IPS-18a (cell line): ENCODE measurements around the gene MMP13.
"Not testable (repeated sequence)": the region's sequence is repeated elsewhere in the genome, so short reads cannot be mapped to it uniquely, and the experiment has no call there.

Experiments used
- H3K27ac ChIP-seq: one replicate; pipeline ENCODE4 v1.5.1; 2013; ENCODE audit warnings: low read length
- H3K27me3 ChIP-seq: one replicate; pipeline ENCODE4 v1.6.1; 2013; ENCODE audit warnings: mild to moderate bottlenecking, low read length; ENCODE audit not compliant: control insufficient read depth, insufficient read depth
- H3K36me3 ChIP-seq: one replicate; pipeline ENCODE4 v1.6.1; 2013; ENCODE audit warnings: low read depth, low read length; ENCODE audit not compliant: control insufficient read depth
- H3K4me1 ChIP-seq: one replicate; pipeline ENCODE4 v1.6.1; 2013; ENCODE audit warnings: low read depth, low read length; ENCODE audit not compliant: control insufficient read depth
- H3K4me3 ChIP-seq: one replicate; pipeline ENCODE4 v1.5.1; 2013; ENCODE audit warnings: low read length
- H3K9ac ChIP-seq: one replicate; pipeline ENCODE4 v1.6.1; 2013; ENCODE audit warnings: mild to moderate bottlenecking, low read length, moderate library complexity
- H3K9me3 ChIP-seq: one replicate; pipeline ENCODE4 v1.6.1; 2013; ENCODE audit warnings: low read depth, low read length; ENCODE audit not compliant: control insufficient read depth

MMP13 gene

DNA sequence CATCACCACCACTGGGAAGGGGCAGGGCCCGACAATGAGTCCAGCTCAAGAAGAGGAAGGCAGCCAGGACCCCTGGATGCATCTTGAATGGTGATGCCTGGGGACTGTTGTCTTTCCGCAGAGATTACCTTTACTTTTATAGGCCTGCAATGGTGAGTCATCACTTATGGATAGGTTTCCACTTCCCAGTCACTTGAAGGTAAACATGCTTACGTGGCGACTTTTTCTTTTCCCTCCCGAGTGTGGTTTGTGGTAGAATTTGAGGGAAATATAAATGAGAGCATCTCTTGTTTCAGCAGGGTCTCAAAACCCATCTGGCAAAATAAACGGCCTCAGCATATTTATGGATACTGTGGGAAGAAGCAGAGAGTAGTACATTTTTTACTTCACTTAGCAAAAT, at the start of gene MMP13:
Gene MMP13, minus strand, starts transcription at position 109 of the 400 bp plus-strand sequence. Its CDS starts 27 bp downstream, at position 82.
- Histone ChIP-seq H3K27me3 (no peaks in the 10 kb centered on the region), H3K27ac (no peak within 1 kb of the TSS), H3K9me3 (no peaks in the 10 kb centered on the region), H3K9ac (no peak within 1 kb of the TSS), H3K4me1 (no peaks in the 10 kb centered on the region), H3K36me3 (no peaks in the 10 kb centered on the region), H3K4me3 (no peak within 1 kb of the TSS)

DNA sequence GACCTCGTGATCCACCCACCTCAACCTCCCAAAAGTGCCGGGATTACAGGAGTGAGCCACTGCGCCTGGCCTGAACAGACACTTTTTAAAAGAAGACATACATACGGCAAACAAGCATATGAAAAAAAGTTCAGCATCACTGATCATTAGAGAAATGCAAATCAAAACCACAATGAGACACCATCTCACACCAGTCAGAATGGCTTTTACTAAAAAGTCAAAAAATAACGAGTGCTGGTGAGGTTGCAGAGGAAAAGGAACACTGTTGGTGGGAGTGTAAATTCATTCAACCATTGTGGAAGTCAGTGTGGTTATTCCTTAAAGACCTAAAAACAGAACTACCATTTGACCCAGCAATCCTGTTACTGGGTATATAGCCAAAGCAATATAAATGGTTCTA, 48.7 kb upstream of the MMP13 start:
- H3K9ac ChIP-seq, H3K27ac ChIP-seq, H3K27me3 ChIP-seq, H3K4me3 ChIP-seq, H3K9me3 ChIP-seq, H3K4me1 ChIP-seq, H3K36me3 ChIP-seq: not testable (repeated sequence)

DNA sequence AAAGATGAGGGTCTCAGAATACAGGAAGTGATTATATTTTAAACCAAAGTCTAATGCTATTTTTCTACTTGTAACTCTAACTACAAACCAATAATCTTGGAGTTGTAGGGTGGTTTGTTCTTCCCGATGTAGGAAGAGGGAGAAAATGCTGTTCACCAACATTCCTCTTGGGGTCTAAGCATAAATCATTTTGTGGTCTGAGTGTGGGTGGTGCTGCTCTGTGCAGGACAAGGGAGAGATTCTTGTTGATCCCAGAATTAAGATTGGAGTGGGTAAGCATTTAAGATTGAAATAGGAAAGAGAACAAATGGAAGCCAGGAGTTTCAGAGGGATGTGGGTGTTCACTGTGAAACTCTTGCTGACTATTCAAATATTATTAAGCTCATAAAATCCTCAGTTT, 38.6 kb upstream of the MMP13 start:
- H3K36me3 ChIP-seq: no peaks in the 10 kb centered on the region
- no peak overlapping the region for H3K4me3 ChIP-seq
- no peaks in the 10 kb centered on the region for H3K27me3 ChIP-seq
- H3K27ac ChIP-seq: no peak overlapping the region
- H3K4me1 ChIP-seq: peaks cover 9% of the 10 kb centered on the region
- no peaks in the 10 kb centered on the region for H3K9me3 ChIP-seq
- no peak overlapping the region for H3K9ac ChIP-seq

DNA sequence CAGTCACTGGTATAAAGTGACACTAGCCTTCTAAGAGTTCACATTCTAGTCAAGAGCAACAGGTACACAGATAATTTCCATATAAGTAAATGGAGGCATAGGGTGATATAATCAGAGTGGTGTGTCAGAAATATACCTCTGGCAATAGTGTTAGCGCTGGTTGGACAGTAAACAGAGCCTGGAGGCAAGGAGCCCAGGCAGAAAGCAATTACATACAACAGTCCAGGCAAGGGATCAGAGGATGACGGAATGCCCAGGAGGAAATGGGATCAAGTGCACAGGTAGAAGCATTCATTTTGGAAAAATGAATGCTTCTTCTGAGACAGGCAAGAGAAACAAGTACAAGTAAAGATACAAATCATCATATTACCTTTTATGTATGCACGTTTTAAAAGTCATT, 36.2 kb upstream of the MMP13 start:
- H3K27me3 ChIP-seq: no peaks in the 10 kb centered on the region
- H3K9ac ChIP-seq: no peak overlapping the region
- H3K4me1 ChIP-seq: peaks cover 9% of the 10 kb centered on the region
- no peak overlapping the region for H3K27ac ChIP-seq
- H3K9me3 ChIP-seq: no peaks in the 10 kb centered on the region
- H3K36me3 ChIP-seq: no peaks in the 10 kb centered on the region
- H3K4me3 ChIP-seq: no peak overlapping the region

DNA sequence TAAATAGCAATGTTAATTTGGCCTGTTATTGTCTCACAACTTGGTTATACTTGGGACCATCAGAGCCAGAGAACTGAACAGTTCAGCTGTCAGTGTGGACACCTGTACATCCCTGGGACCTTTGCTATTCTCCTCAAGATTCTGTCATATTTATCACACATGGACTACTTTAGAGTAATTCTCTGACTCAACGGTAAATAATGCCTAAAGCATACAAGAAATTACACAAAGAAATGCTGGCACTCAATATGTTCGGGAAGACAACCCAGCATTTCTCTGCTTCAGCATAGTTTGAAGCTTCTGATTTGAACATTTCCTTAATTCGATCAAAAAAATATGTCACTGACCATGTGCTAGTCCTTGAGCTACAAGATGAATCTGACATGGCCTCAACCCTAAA, 34.6 kb upstream of the MMP13 start:
- Histone ChIP-seq H3K36me3 (no peaks in the 10 kb centered on the region), H3K9me3 (no peaks in the 10 kb centered on the region), H3K4me3 (no peak overlapping the region), H3K9ac (no peak overlapping the region), H3K27me3 (no peaks in the 10 kb centered on the region), H3K27ac (no peak overlapping the region), H3K4me1 (no peaks in the 10 kb centered on the region)

DNA sequence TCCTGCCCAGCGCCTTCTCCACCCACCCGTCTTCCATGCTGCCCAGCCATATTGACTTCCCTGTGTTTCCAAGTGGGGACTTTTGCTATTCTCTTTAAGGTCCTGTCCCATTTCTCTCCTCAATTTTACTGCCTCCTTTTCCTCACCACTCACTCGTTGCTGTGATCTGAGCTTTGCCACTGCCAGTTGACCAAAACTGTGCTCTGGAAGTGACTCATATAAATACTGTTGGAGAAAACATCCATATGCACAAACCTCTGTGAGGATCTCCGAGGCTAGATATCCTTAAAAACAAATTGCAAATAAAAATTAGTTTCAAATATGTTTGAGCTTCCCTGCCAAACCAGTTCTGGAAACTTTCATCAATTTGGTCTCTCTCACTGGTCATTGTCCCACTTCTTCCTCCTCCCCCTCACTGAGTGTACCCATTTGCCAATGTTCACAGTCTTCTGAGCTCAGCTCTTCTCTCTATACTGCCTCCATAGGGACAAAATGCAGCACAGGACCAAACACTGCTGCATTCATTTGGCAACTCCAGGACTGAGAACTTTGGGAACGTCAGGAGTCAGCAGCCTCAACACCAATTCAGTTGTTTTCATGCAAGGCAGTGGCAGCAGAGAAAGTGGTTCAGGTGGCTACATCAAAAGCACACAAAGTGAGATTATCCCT, 34.0 kb upstream of the MMP13 start:
- H3K9ac ChIP-seq: no peak overlapping the region
- no peaks in the 10 kb centered on the region for H3K36me3 ChIP-seq
- H3K4me1 ChIP-seq: no peaks in the 10 kb centered on the region
- H3K9me3 ChIP-seq: no peaks in the 10 kb centered on the region
- H3K27me3 ChIP-seq: no peaks in the 10 kb centered on the region
- H3K4me3 ChIP-seq: no peak overlapping the region
- no peak overlapping the region for H3K27ac ChIP-seq

DNA sequence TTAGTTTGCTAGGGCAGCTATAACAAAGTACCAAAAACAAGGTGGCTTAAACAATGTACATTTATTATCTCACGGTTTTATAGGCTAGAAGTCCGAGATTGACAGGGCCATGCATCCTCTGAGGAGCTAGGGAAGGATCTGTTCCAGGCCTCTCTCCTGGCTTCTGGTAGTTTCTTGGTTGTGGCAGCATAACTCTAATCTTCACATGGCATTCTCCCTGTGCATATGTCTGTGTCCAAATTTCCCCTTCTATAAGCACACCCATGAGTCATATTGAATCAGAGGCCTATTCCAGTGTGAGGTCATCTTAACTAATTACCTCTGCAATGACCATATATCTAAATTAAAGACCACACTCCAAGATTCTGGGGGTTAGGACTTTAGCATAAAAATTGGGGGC, 31.3 kb upstream of the MMP13 start:
- Histone ChIP-seq H3K36me3 (no peaks in the 10 kb centered on the region), H3K9me3 (no peaks in the 10 kb centered on the region), H3K9ac (no peak overlapping the region), H3K27ac (no peak overlapping the region), H3K27me3 (no peaks in the 10 kb centered on the region), H3K4me1 (no peaks in the 10 kb centered on the region), H3K4me3 (no peak overlapping the region)

DNA sequence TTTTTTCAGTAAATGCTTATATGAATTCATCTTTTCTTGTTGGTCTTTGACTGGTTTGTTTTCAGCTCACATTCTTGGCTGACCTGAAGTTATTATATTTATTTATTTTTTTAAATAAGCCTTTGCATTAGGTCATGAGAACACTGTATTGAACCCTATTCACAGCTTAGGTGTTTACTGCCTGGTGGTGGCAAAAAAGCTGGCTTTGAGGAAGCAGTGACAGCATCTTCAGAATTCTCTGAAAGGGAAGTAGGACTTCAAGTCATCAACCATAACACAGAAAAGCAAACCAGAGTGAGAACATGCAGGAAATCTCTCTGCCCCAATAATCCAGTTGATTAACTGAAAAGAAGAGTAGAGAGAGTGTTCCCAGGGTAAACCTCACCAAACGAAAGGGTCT, 30.3 kb upstream of the MMP13 start:
- Histone ChIP-seq H3K4me3 (no peak overlapping the region), H3K27me3 (no peaks in the 10 kb centered on the region), H3K9ac (no peak overlapping the region), H3K4me1 (peaks cover 4% of the 10 kb centered on the region), H3K36me3 (no peaks in the 10 kb centered on the region), H3K27ac (no peak overlapping the region), H3K9me3 (no peaks in the 10 kb centered on the region)

DNA sequence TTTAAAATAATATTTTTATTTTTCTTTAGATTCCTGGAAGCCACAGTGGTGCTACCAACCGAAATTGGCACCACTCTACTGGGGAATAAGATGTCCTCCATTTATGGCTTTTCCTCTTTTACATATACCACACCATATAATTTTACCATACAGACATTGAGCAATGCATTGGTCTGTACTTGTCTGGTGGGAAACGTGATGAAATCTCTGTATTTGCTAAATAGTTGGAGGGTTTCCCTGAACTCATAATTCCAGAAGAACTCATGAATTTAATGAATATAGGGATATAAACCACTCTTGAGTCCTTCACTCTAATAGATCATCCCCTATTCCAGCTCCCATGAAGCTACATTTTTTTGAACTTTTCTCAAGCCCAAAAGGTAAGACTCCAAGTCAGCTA, 28.0 kb upstream of the MMP13 start:
- Histone ChIP-seq H3K9ac (no peak overlapping the region), H3K36me3 (no peaks in the 10 kb centered on the region), H3K4me1 (peaks cover 4% of the 10 kb centered on the region), H3K27ac (no peak overlapping the region), H3K4me3 (no peak overlapping the region), H3K27me3 (no peaks in the 10 kb centered on the region), H3K9me3 (no peaks in the 10 kb centered on the region)

DNA sequence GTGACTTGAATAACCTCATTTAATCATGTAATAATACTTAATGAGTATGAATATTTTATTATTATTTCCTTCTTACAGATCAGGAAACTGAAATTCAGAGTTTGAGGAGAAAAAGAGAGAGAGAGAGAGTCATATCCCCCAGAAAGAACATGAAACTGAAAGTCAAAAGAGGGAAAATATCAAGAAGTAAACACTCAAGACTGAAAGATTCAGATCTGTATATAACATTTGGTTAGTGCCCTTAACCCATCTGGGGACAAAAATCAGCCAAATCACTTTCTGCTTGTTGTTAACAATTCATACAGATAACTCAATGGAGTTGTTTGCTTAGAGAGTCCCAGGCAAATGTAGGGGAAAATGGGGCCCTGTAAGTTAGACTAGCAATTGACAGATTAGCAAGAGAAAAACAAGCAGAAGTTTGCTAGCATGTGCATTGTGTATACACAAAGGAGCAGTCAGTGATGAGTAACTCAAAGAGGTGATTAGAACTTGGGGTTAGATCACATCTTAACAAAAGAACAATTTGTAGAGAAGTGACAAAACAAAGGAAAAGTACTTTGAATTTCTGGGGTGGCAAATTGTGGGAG, 25.9 kb upstream of the MMP13 start:
- peaks cover 4% of the 10 kb centered on the region for H3K4me1 ChIP-seq
- H3K4me3 ChIP-seq: no peak overlapping the region
- no peak overlapping the region for H3K27ac ChIP-seq
- H3K9ac ChIP-seq: no peak overlapping the region
- H3K27me3 ChIP-seq: no peaks in the 10 kb centered on the region
- no peaks in the 10 kb centered on the region for H3K9me3 ChIP-seq
- no peaks in the 10 kb centered on the region for H3K36me3 ChIP-seq

DNA sequence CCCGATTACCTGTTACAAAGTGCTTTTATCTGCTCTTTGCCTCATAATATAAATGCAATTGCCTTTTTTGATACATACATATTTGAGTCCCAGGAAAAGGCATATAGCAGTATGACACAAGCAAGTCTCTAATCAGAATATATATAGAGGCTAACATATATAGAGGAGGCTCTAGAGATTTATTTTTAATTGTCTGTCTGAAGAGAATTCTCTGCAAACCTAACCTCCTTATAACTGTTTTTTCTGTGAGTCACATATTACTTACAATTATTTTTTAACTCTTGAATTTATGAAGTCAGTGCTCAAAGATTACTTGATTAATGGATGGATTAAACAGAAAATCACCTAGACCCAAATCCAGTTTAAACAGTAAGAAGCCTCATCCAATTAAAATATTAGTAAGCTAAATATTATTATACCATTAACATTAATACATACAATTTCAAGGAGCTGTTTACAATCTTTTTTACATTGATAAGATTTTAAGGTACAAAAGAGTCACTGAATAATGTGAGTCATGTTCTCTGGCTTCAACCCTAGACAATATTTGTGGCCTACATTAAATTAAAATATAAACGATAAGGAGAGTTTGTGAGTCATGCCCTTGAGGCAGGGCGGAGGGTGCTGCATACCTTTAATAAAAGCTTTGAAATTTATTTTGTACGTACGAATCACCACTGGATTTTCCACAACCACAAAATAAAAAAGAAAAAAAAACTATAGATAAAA, 19.2 kb upstream of the MMP13 start:
- Histone ChIP-seq H3K4me3 (no peak overlapping the region), H3K4me1 (no peaks in the 10 kb centered on the region), H3K9ac (no peak overlapping the region), H3K36me3 (no peaks in the 10 kb centered on the region), H3K9me3 (no peaks in the 10 kb centered on the region), H3K27ac (no peak overlapping the region), H3K27me3 (no peaks in the 10 kb centered on the region)

DNA sequence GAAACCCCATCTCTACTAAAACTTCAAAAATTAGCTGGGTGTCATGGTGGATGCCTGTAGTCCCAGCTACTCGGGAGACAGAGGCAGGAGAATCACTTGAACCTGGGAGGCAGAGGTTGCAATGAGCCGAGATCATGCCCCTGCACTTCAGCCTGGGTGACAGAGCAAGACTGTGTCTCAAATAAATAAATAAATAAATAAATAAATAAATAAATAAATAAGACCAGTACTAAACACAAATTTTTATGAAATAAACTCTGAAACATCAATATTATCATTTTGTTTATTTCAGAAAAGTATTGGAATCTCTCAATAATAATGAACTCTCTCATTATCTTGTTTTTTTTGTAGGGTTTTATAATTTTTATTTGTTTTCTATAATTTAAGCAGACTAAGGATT, 18.2 kb upstream of the MMP13 start:
- not testable (repeated sequence) for H3K27me3 ChIP-seq, H3K27ac ChIP-seq, H3K4me3 ChIP-seq, H3K4me1 ChIP-seq, H3K36me3 ChIP-seq, H3K9ac ChIP-seq, H3K9me3 ChIP-seq
